DND-41 (cell line): Measurements from ENCODE around the gene OGFOD2.

Experiments used
- ATAC-seq: fragments of 200-7000 bp; cut with Tn5 transposase; 3 replicates; pipeline ENCODE4 v1.9.1; 2021; ENCODE audit warnings: low read depth; ENCODE audit not compliant: insufficient read depth
- DNase-seq: peaks from one replicate; pipeline ENCODE4 v3.0.0-alpha.2; 2020
- H2AFZ ChIP-seq: 2 replicates; pipeline ENCODE4 v1.6.0; 2012; ENCODE audit warnings: low read depth, low read length
- H3K27ac ChIP-seq: 2 replicates; pipeline ENCODE4 v1.5.1; 2012; ENCODE audit warnings: low read length, inconsistent platforms
- H3K27me3 ChIP-seq: fragments of 200-600 bp; sonication (generic); 2 replicates; pipeline ENCODE4 v1.6.0; 2012; ENCODE audit warnings: low read length, mild to moderate bottlenecking, inconsistent platforms; ENCODE audit not compliant: insufficient read depth, poor library complexity
- H3K36me3 ChIP-seq: 2 replicates; pipeline ENCODE4 v1.5.1; 2012; ENCODE audit warnings: low read length, inconsistent platforms; ENCODE audit not compliant: insufficient read depth
- H3K4me1 ChIP-seq: 2 replicates; pipeline ENCODE4 v1.5.1; 2012; ENCODE audit warnings: mild to moderate bottlenecking, low read length; ENCODE audit not compliant: insufficient read depth
- H3K4me2 ChIP-seq: 2 replicates; pipeline ENCODE4 v1.6.0; 2012; ENCODE audit warnings: mild to moderate bottlenecking, moderate library complexity, low read length, inconsistent platforms; ENCODE audit not compliant: insufficient read depth
- H3K4me3 ChIP-seq, 2 experiments: fragments of 200-600 bp in 1 of 2; shearing (Covaris generic) in 1 of 2; 2 replicates each; pipeline ENCODE4 v1.5.1; 2012 to 2016; ENCODE audit warnings: inconsistent platforms in 2 of 2, low read length in 2 of 2, mild to moderate bottlenecking in 2 of 2, low read depth in 1 of 2, moderate library complexity in 1 of 2
- H3K79me2 ChIP-seq: 2 replicates; pipeline ENCODE4 v1.6.0; 2012; ENCODE audit warnings: low read length, inconsistent platforms; ENCODE audit not compliant: insufficient read depth
- H3K9ac ChIP-seq: 2 replicates; pipeline ENCODE4 v1.6.0; 2012; ENCODE audit warnings: low read depth, mild to moderate bottlenecking, inconsistent platforms, low read length, moderate library complexity
- H3K9me3 ChIP-seq: 2 replicates; pipeline ENCODE4 v1.5.1; 2012; ENCODE audit warnings: low read length, moderate library complexity, mild to moderate bottlenecking, inconsistent platforms; ENCODE audit not compliant: insufficient read depth, severe bottlenecking
- H4K20me1 ChIP-seq: 2 replicates; pipeline ENCODE4 v1.6.0; 2012; ENCODE audit warnings: low read length; ENCODE audit not compliant: insufficient read depth
- EZH2 ChIP-seq: IDR thresholded peaks from 3 replicates; pipeline ENCODE4 v1.6.1; 2012; ENCODE audit warnings: borderline replicate concordance, low read depth, mild to moderate bottlenecking, moderate library complexity, low read length, inconsistent platforms; ENCODE audit not compliant: severe bottlenecking
- TF ChIP-seq, protein P1 (sequence below): IDR thresholded peaks from 2 replicates; pipeline ENCODE4 v1.5.1; 2012; ENCODE audit warnings: borderline replicate concordance, low read length, moderate library complexity, mild to moderate bottlenecking; ENCODE audit not compliant: poor library complexity, severe bottlenecking; ENCODE audit errors: extremely low read depth

Gene OGFOD2

DNA sequence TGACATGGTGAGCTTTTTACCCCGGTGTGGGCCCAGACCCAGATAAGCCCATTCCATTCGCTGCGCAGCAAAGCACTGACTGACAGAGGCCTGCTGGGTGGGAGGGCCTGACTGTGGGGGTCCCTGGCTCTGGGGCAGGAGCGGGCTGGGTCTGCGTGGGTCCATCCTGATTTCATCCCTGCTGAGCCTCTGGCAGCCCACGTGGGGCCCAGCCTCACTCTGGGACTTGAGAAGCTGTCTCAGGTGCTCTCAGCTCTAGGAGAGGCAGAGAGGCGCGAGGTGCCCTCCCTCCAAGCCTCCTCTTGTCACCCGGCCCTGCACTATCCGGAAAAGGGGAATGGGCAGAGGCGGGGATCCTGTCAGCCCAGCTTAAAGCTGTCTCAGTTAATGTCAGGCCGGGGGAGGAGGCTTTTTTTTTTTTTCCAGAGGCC lies 9.7 kb upstream of the OGFOD2 start:
- peaks cover 16% of the 10 kb centered on the region for H3K4me1 ChIP-seq
- H3K9ac ChIP-seq = peak overlapping the region; percentile 55
- no peaks in the 10 kb centered on the region for H3K9me3 ChIP-seq
- 0 out of 2 replicates have a peak, but pooled peaks cover 6% of the 10 kb centered on the region for H4K20me1 ChIP-seq
- DNase-seq (no peak), ATAC-seq (no peak)
- no peak overlapping the region; the same call in 1 of the 2 replicates for H3K27ac ChIP-seq
- H3K4me3 ChIP-seq = peak overlapping the region in 1 of 2 experiments; percentile 62; a peak in 3 of 4 replicates
- no peaks in the 10 kb centered on the region for H3K36me3 ChIP-seq
- peak overlapping the region; percentile 75; the same call in 1 of the 2 replicates for H2AFZ ChIP-seq
- no peak for TF ChIP-seq EZH2
- H3K79me2 ChIP-seq = no peaks in the 10 kb centered on the region
- H3K27me3 ChIP-seq = no peaks in the 10 kb centered on the region
- peak overlapping the region; percentile 88 for H3K4me2 ChIP-seq

DNA sequence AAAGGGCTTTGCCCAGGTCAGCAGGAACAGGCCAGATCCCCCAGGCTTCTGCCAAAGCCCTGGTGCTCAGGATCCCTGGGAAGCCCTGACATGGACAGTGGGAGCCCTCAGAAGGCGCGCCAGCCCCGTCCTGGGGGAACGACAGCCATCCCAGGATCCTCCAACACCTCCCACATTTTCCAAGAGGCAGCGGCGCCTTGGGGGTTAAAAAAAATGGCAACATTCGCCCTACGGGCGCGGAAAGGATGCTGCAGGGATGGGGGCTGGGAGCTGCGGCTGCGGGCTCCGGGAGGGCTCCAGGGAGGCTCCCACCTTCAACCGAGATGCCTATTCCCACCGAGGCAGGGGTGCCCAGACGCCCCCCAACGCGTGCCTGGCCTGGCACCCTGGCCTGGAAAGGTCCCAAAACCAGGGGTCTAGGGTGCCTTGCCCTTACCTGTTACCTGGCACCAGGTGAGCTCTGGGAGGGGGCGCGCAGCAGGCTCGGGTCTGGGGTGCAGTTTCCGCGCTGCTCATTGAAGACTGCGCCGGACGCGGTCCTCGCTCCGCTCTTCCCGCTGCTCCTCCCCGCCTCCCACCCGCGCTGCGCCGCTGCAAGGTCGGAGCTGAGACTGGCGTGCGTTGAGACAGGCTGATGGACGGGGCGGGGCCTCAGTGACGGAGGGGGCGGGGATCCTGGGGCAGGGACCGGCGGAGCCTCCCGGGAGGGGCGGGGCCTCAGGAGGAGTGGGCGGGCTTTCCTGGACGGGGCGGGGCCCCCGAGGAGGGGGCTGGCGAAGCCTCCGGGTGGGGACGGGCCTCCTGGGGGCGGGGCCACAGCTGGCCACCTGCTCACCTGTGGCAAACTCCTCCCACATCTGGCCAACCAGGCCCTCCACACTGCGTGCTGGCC lies 8.9 kb upstream of the OGFOD2 start, which contains the start of gene ABCB9:
Gene ABCB9, minus strand, starts transcription at position 613 of the 892 bp plus-strand sequence. CDS start 6,228 bp downstream, outside the sequence.
- peak; percentile 96 for ATAC-seq
- peak within 1 kb of the TSS; percentile 88 for H3K4me2 ChIP-seq
- no peaks in the 10 kb centered on the region for H3K27me3 ChIP-seq
- H3K79me2 ChIP-seq = no peaks in the 10 kb centered on the region
- H3K4me3 ChIP-seq = peak within 1 kb of the TSS; percentile 20 to 62; a peak in 3 of 4 replicates
- TF ChIP-seq EZH2 = no peak
- TF ChIP-seq, protein P1, sequence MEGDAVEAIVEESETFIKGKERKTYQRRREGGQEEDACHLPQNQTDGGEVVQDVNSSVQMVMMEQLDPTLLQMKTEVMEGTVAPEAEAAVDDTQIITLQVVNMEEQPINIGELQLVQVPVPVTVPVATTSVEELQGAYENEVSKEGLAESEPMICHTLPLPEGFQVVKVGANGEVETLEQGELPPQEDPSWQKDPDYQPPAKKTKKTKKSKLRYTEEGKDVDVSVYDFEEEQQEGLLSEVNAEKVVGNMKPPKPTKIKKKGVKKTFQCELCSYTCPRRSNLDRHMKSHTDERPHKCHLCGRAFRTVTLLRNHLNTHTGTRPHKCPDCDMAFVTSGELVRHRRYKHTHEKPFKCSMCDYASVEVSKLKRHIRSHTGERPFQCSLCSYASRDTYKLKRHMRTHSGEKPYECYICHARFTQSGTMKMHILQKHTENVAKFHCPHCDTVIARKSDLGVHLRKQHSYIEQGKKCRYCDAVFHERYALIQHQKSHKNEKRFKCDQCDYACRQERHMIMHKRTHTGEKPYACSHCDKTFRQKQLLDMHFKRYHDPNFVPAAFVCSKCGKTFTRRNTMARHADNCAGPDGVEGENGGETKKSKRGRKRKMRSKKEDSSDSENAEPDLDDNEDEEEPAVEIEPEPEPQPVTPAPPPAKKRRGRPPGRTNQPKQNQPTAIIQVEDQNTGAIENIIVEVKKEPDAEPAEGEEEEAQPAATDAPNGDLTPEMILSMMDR = no peak
- no peaks in the 10 kb centered on the region for H3K9me3 ChIP-seq
- H3K27ac ChIP-seq = peak within 1 kb of the TSS; percentile 23; the same call in 1 of the 2 replicates
- H3K9ac ChIP-seq = peak within 1 kb of the TSS; percentile 55
- H4K20me1 ChIP-seq = 0 out of 2 replicates have a peak, but pooled peaks cover 6% of the 10 kb centered on the region
- peak within 1 kb of the TSS; percentile 75 for H2AFZ ChIP-seq
- H3K36me3 ChIP-seq = no peaks in the 10 kb centered on the region
- peak; percentile 94 for DNase-seq
- H3K4me1 ChIP-seq = peaks cover 16% of the 10 kb centered on the region

DNA sequence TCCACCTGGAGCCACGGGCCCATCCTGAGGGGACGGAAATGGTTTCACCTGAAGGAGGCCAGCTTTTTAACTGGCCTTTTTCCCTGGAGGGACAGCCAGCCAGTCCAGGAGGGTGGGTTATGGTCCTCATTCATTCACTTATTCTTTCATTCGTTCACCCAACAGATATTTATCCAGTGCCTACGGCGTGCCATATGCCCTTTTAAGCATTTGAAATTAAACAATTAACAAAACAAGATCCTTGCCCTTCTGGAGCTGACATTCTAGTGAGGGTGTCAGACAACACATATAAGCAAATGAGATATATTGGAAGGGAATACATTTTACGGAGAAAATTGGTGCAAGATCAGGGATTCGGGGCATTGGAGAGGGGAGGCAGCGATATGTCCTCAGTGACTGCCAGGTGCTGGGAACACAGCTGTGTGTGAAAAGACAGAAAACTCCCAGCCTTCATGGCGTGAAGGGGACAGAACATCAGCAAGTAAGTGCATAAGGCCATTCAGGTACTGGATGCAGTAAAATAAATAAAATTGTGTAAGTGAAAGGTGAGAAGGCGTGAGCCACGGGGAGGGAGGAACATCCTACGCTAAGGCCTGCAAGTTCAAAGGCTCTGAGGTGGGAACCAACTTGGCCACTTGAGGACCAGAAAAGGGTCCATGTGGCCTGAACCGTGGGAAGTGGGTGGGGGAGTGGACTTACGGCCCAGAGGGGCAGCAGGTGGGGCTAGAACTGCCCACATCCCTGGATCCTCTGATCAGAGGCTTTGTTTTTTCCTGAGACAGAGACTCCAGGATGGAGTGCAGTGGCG lies 8.1 kb upstream of the OGFOD2 start:
- TF ChIP-seq, protein P1 = no peak
- no peak for TF ChIP-seq EZH2
- H3K36me3 ChIP-seq = no peaks in the 10 kb centered on the region
- H3K27me3 ChIP-seq = no peaks in the 10 kb centered on the region
- H3K4me2 ChIP-seq = peak overlapping the region; percentile 88
- no peak overlapping the region for H3K9ac ChIP-seq
- 0 out of 2 replicates have a peak, but pooled peaks cover 4% of the 10 kb centered on the region for H4K20me1 ChIP-seq
- peak overlapping the region in 1 of 2 experiments; percentile 27; a peak in 1 of 4 replicates for H3K4me3 ChIP-seq
- ATAC-seq = no peak
- no peak for DNase-seq
- H3K79me2 ChIP-seq = no peaks in the 10 kb centered on the region
- H3K9me3 ChIP-seq = no peaks in the 10 kb centered on the region
- H2AFZ ChIP-seq = no peak overlapping the region
- no peak overlapping the region for H3K27ac ChIP-seq
- peaks cover 16% of the 10 kb centered on the region for H3K4me1 ChIP-seq
